ENCODE results near the gene PEX19.

Gene PEX19

GRCh38 chr1:160284782-160285344, at the start of gene PEX19:
TSS of gene PEX19 (minus strand) at chr1:160285133. CDS start at chr1:160285124, 9 bp downstream.
- Mint-ChIP-seq H3K27me3 (ENCODE audit: low read depth, poor library complexity) (peaks cover 3% of the 10 kb centered on the region), H3K27ac (peak within 1 kb of the TSS; percentile 81), H3K9me3 (no peaks in the 10 kb centered on the region), H3K4me1 (peaks cover 26% of the 10 kb centered on the region), H3K36me3 (ENCODE audit: low read depth) (peaks cover 36% of the 10 kb centered on the region), H3K4me3 (peak within 1 kb of the TSS; percentile 93)
- peak; percentile 95 for DNase-seq
- TF ChIP-seq CTCF (IDR thresholded peaks at IDR 0.05): no peak

GRCh38 chr1:160332516-160332915, 47.6 kb upstream of the PEX19 start:
- H3K27ac Mint-ChIP-seq: no peak overlapping the region
- no peaks in the 10 kb centered on the region for H3K9me3 Mint-ChIP-seq
- no peaks in the 10 kb centered on the region for H3K4me1 Mint-ChIP-seq
- TF ChIP-seq CTCF (IDR thresholded peaks at IDR 0.05): no peak
- no peak overlapping the region for H3K4me3 Mint-ChIP-seq
- H3K27me3 Mint-ChIP-seq (ENCODE audit: low read depth, poor library complexity): no peaks in the 10 kb centered on the region
- no peak for DNase-seq
- H3K36me3 Mint-ChIP-seq (ENCODE audit: low read depth): peaks cover 50% of the 10 kb centered on the region

GRCh38 chr1:160330119-160330518, 45.2 kb upstream of the PEX19 start:
- Mint-ChIP-seq H3K36me3 (ENCODE audit: low read depth) (peaks cover 60% of the 10 kb centered on the region), H3K27ac (no peak overlapping the region), H3K9me3 (no peaks in the 10 kb centered on the region), H3K27me3 (ENCODE audit: low read depth, poor library complexity) (no peaks in the 10 kb centered on the region), H3K4me3 (no peak overlapping the region), H3K4me1 (no peaks in the 10 kb centered on the region)
- no peak for TF ChIP-seq CTCF (IDR thresholded peaks at IDR 0.05)
- DNase-seq: no peak

GRCh38 chr1:160328184-160328583, 43.3 kb upstream of the PEX19 start:
- peaks cover 64% of the 10 kb centered on the region for H3K36me3 Mint-ChIP-seq (ENCODE audit: low read depth)
- no peak overlapping the region for H3K4me3 Mint-ChIP-seq
- no peak for DNase-seq
- no peaks in the 10 kb centered on the region for H3K9me3 Mint-ChIP-seq
- H3K27me3 Mint-ChIP-seq (ENCODE audit: low read depth, poor library complexity): no peaks in the 10 kb centered on the region
- H3K27ac Mint-ChIP-seq: peak overlapping the region; percentile 81
- no peaks in the 10 kb centered on the region for H3K4me1 Mint-ChIP-seq
- no peak for TF ChIP-seq CTCF (IDR thresholded peaks at IDR 0.05)

GRCh38 chr1:160326418-160326817, 41.5 kb upstream of the PEX19 start:
- TF ChIP-seq CTCF (IDR thresholded peaks at IDR 0.05): no peak
- Mint-ChIP-seq H3K27ac (no peak overlapping the region), H3K4me3 (no peak overlapping the region), H3K27me3 (ENCODE audit: low read depth, poor library complexity) (no peaks in the 10 kb centered on the region), H3K9me3 (no peaks in the 10 kb centered on the region), H3K4me1 (no peaks in the 10 kb centered on the region), H3K36me3 (ENCODE audit: low read depth) (peaks cover 67% of the 10 kb centered on the region)
- DNase-seq: no peak

- Mint-ChIP-seq H3K9me3 (no peaks in the 10 kb centered on the region), H3K4me1 (no peaks in the 10 kb centered on the region), H3K4me3 (no peak overlapping the region), H3K27me3 (ENCODE audit: low read depth, poor library complexity) (no peaks in the 10 kb centered on the region), H3K27ac (no peak overlapping the region), H3K36me3 (ENCODE audit: low read depth) (peaks cover 72% of the 10 kb centered on the region)
- TF ChIP-seq CTCF (IDR thresholded peaks at IDR 0.05): no peak
- no peak for DNase-seq
These were observed 40.3 kb upstream of the PEX19 start for GRCh38 chr1:160325252-160325651.

Measured in nephron progenitor cell (in vitro differentiated cells).